Activated CD4-positive, alpha-beta memory T cell treated with anti-CD3 and anti-CD28 coated beads, Interleukin-2, amount 10 ng/mL, durations not matched to agents 7 days and 5 days (primary cell): Measurements from ENCODE around the gene SLCO4A1. TPM values are rescaled to one million over a fixed set of nuclear protein-coding genes. Genes with fewer than 3 reads are reported as not detected.
A peak's percentile ranks its signal among the peaks of the same experiment; 100 is the strongest.

Source experiments
- CTCF ChIA-PET: fragments of 350-600 bp; sonication (Branson Sonifier 250); formaldehyde crosslinking; loops from one replicate; lab custom pipeline; 2021; ENCODE audit warnings: antibody characterized with exemption, inconsistent platforms; lab: Charles Lee
- POLR2A ChIA-PET: fragments of 350-600 bp; sonication (Branson Sonifier 250); formaldehyde crosslinking; loops from one replicate; lab custom pipeline; 2021; ENCODE audit warnings: antibody characterized with exemption; lab: Charles Lee
- DNase-seq: peaks from one replicate; pipeline ENCODE4 v3.0.0-alpha.2; 2020
- H3K27ac Mint-ChIP-seq: one replicate; pipeline ENCODE4 v1.8.0; 2021; ENCODE audit warnings: mild to moderate bottlenecking, mixed read lengths
- H3K27me3 Mint-ChIP-seq: one replicate; pipeline ENCODE4 v1.8.0; 2021; ENCODE audit warnings: mixed read lengths
- H3K36me3 Mint-ChIP-seq: one replicate; pipeline ENCODE4 v1.8.0; 2021; ENCODE audit warnings: low read depth, mixed read lengths
- H3K4me1 Mint-ChIP-seq: one replicate; pipeline ENCODE4 v1.8.0; 2021; ENCODE audit warnings: mixed read lengths
- H3K4me3 Mint-ChIP-seq: one replicate; pipeline ENCODE4 v1.8.0; 2021; ENCODE audit warnings: mild to moderate bottlenecking, mixed read lengths
- H3K9me3 Mint-ChIP-seq: one replicate; pipeline ENCODE4 v1.8.0; 2021; ENCODE audit warnings: mixed read lengths
- total RNA-seq, 2 experiments: library from RNA; stranded (reverse); gene quantifications; one replicate each; pipeline ENCODE4 v1.2.3, GENCODE V29; 2021

Gene SLCO4A1
- total RNA-seq, 2 experiments from 2014 or later = 51.5 to 51.7 TPM

GRCh38 chr20:62609279-62609720 is 33.0 kb upstream of the SLCO4A1 start:
- H3K4me1 Mint-ChIP-seq = peaks cover 3% of the 10 kb centered on the region
- peaks cover 4% of the 10 kb centered on the region for H3K36me3 Mint-ChIP-seq
- H3K27me3 Mint-ChIP-seq = peaks cover 38% of the 10 kb centered on the region
- no peak overlapping the region for H3K27ac Mint-ChIP-seq
- POLR2A ChIA-PET = no interaction called here
- DNase-seq = no peak
- peaks cover 5% of the 10 kb centered on the region for H3K9me3 Mint-ChIP-seq
- CTCF ChIA-PET = no interaction called here
- no peak overlapping the region for H3K4me3 Mint-ChIP-seq

- Mint-ChIP-seq H3K4me3 (no peak overlapping the region), H3K27me3 (peaks cover 38% of the 10 kb centered on the region), H3K27ac (no peak overlapping the region), H3K36me3 (peaks cover 4% of the 10 kb centered on the region), H3K9me3 (peaks cover 5% of the 10 kb centered on the region), H3K4me1 (peaks cover 3% of the 10 kb centered on the region)
- ChIA-PET POLR2A (interaction anchor here (0.5 kb wide), 1 partner anchor 417 kb away, joined by 3 read pairs; no protein-coding TSS in a partner anchor), CTCF (interaction anchor here (0.6 kb wide), 1 partner anchor 71 kb away, joined by 4 read pairs; no protein-coding TSS in a partner anchor)
- DNase-seq = no peak
Measured at GRCh38 chr20:62609811-62610757, 32.2 kb upstream of the SLCO4A1 start.

- DNase-seq = no peak
- peaks cover 41% of the 10 kb centered on the region for H3K27me3 Mint-ChIP-seq
- ChIA-PET POLR2A (interaction anchor here (0.5 to 2.2 kb wide), 3 partner anchors 8 to 416 kb away, joined by 3 to 7 read pairs (median 3); partner anchors contain the start of gene SLCO4A1), CTCF (no interaction called here)
- peaks cover 4% of the 10 kb centered on the region for H3K36me3 Mint-ChIP-seq
- no peak overlapping the region for H3K27ac Mint-ChIP-seq
- no peak overlapping the region for H3K4me3 Mint-ChIP-seq
- peaks cover 5% of the 10 kb centered on the region for H3K4me1 Mint-ChIP-seq
- H3K9me3 Mint-ChIP-seq = peaks cover 5% of the 10 kb centered on the region
Measured at GRCh38 chr20:62611012-62611411, 31.3 kb upstream of the SLCO4A1 start.

- ChIA-PET CTCF (no interaction called here), POLR2A (interaction anchor here (1.2 to 2.2 kb wide), 2 partner anchors 9 to 31 kb away, joined by 3 to 7 read pairs; partner anchors contain the start of gene SLCO4A1)
- H3K27ac Mint-ChIP-seq = no peak overlapping the region
Measured at GRCh38 chr20:62611819-62612218, 30.5 kb upstream of the SLCO4A1 start.

GRCh38 chr20:62614085-62614960 is 28.0 kb upstream of the SLCO4A1 start:
- ChIA-PET CTCF (interaction anchor here (1.0 kb wide), 1 partner anchor 114 kb away, joined by 4 read pairs; no protein-coding TSS in a partner anchor), POLR2A (no interaction called here)
- H3K27ac Mint-ChIP-seq = no peak overlapping the region
- peaks cover 4% of the 10 kb centered on the region for H3K36me3 Mint-ChIP-seq
- peaks cover 34% of the 10 kb centered on the region for H3K4me1 Mint-ChIP-seq
- H3K27me3 Mint-ChIP-seq = peaks cover 32% of the 10 kb centered on the region
- H3K4me3 Mint-ChIP-seq = no peak overlapping the region
- no peak for DNase-seq
- H3K9me3 Mint-ChIP-seq = peaks cover 5% of the 10 kb centered on the region

More at GRCh38 chr20:62611819-62612218, 30.5 kb upstream of the SLCO4A1 start:
- Mint-ChIP-seq H3K27me3 (peaks cover 39% of the 10 kb centered on the region), H3K9me3 (peaks cover 5% of the 10 kb centered on the region), H3K36me3 (peaks cover 4% of the 10 kb centered on the region), H3K4me1 (peaks cover 9% of the 10 kb centered on the region), H3K4me3 (no peak overlapping the region)
- DNase-seq = no peak

GRCh38 chr20:62614961-62615680 is 27.2 kb upstream of the SLCO4A1 start:
- no peak for DNase-seq
- Mint-ChIP-seq H3K9me3 (peaks cover 5% of the 10 kb centered on the region), H3K36me3 (peaks cover 4% of the 10 kb centered on the region), H3K27ac (no peak overlapping the region), H3K4me3 (no peak overlapping the region), H3K4me1 (peaks cover 36% of the 10 kb centered on the region), H3K27me3 (peaks cover 29% of the 10 kb centered on the region)
- ChIA-PET POLR2A (no interaction called here), CTCF (interaction anchor here (1.0 kb wide), 1 partner anchor 115 kb away, joined by 4 read pairs; no protein-coding TSS in a partner anchor)

- Mint-ChIP-seq H3K4me3 (no peak overlapping the region), H3K27ac (no peak overlapping the region), H3K36me3 (no peaks in the 10 kb centered on the region), H3K4me1 (peaks cover 37% of the 10 kb centered on the region), H3K9me3 (peaks cover 2% of the 10 kb centered on the region), H3K27me3 (peaks cover 24% of the 10 kb centered on the region)
- no peak for DNase-seq
- CTCF ChIA-PET = interaction anchor here (1.0 to 1.7 kb wide), 3 partner anchors 10 to 170 kb away, joined by 3 to 7 read pairs (median 3); no protein-coding TSS in a partner anchor
- POLR2A ChIA-PET = no interaction called here
Measured at GRCh38 chr20:62615750-62616251, 26.5 kb upstream of the SLCO4A1 start.

- no peaks in the 10 kb centered on the region for H3K9me3 Mint-ChIP-seq
- H3K27ac Mint-ChIP-seq = peak overlapping the region; percentile 98
- POLR2A ChIA-PET = interaction anchor here (0.6 to 3.8 kb wide), 10 partner anchors 11 to 302 kb away, joined by 3 to 31 read pairs (median 6); partner anchors contain the start of gene SLCO4A1
- no peaks in the 10 kb centered on the region for H3K36me3 Mint-ChIP-seq
- peak; percentile 79 for DNase-seq
- peaks cover 44% of the 10 kb centered on the region for H3K4me1 Mint-ChIP-seq
- CTCF ChIA-PET = interaction anchor here (0.7 to 3.9 kb wide), 22 partner anchors 12 to 495 kb away, joined by 3 to 28 read pairs (median 6); partner anchors contain the start of genes LSM14B, RPS21 and SLCO4A1
- peaks cover 15% of the 10 kb centered on the region for H3K27me3 Mint-ChIP-seq
- peak overlapping the region; percentile 52 for H3K4me3 Mint-ChIP-seq
Measured at GRCh38 chr20:62616728-62617621, 25.3 kb upstream of the SLCO4A1 start.

- peaks cover 50% of the 10 kb centered on the region for H3K4me1 Mint-ChIP-seq
- DNase-seq = peak; percentile 78
- H3K9me3 Mint-ChIP-seq = no peaks in the 10 kb centered on the region
- ChIA-PET POLR2A (interaction anchor here (0.8 to 3.8 kb wide), 10 partner anchors 11 to 301 kb away, joined by 3 to 31 read pairs (median 6); partner anchors contain the start of gene SLCO4A1), CTCF (interaction anchor here (0.9 to 3.9 kb wide), 16 partner anchors 14 to 496 kb away, joined by 3 to 28 read pairs (median 8); partner anchors contain the start of genes LSM14B and SLCO4A1)
- H3K27ac Mint-ChIP-seq = peak overlapping the region; percentile 98
- H3K36me3 Mint-ChIP-seq = no peaks in the 10 kb centered on the region
- H3K27me3 Mint-ChIP-seq = peaks cover 8% of the 10 kb centered on the region
- H3K4me3 Mint-ChIP-seq = peak overlapping the region; percentile 49
Measured at GRCh38 chr20:62617711-62618483, 24.4 kb upstream of the SLCO4A1 start.
